ENCODE measurements around the gene PDIA5. TPM values are rescaled to one million over a fixed set of nuclear protein-coding genes. Genes with fewer than 3 reads are reported as not detected.

PDIA5 gene
- total and polyA plus RNA-seq, 9 donors, result 11.2 to 58.3 (median 24.3) TPM

- 82 to 83% (median 82%) methylated on average over 10 of the region's 10 CpGs for WGBS, 3 donors
- H3K4me3 ChIP-seq, result no peak overlapping the region
- H3K9me3 ChIP-seq, result no peaks in the 10 kb centered on the region
- no peak for TF ChIP-seq CTCF (IDR thresholded peaks at IDR 0.05)
- no peak for TF ChIP-seq POLR2A (IDR thresholded peaks at IDR 0.05)
- TF ChIP-seq EP300 (IDR thresholded peaks at IDR 0.05), result no peak
- H3K27me3 ChIP-seq, result no peaks in the 10 kb centered on the region
- intact Hi-C loops (cut with DNase I), result no loop called here
- peak overlapping the region in 1 of 2 donors; percentile 34 for H3K27ac ChIP-seq
- DNase-seq, result no peak
- H3K4me1 ChIP-seq (ENCODE audit: insufficient read depth), result peaks cover 38% of the 10 kb centered on the region
- no peaks in the 10 kb centered on the region for H3K36me3 ChIP-seq
These were observed 15.7 kb downstream of the PDIA5 start for GRCh38 chr3:123082370-123083065.

- Histone ChIP-seq H3K27ac (peak overlapping the region in 1 of 2 donors; percentile 61), H3K4me3 (no peak overlapping the region), H3K9me3 (no peaks in the 10 kb centered on the region), H3K36me3 (no peaks in the 10 kb centered on the region), H3K4me1 (ENCODE audit: insufficient read depth) (peaks cover 40% of the 10 kb centered on the region), H3K27me3 (no peaks in the 10 kb centered on the region)
- WGBS, 3 donors, result 22 to 32% (median 27%) methylated on average over 8 of the region's 8 CpGs
- TF ChIP-seq EP300 (IDR thresholded peaks at IDR 0.05), result no peak
- TF ChIP-seq CTCF (IDR thresholded peaks at IDR 0.05), result no peak
- TF ChIP-seq POLR2A (IDR thresholded peaks at IDR 0.05), result no peak
- no peak for DNase-seq
- intact Hi-C loops (cut with DNase I), result no loop called here
These were observed 16.7 kb downstream of the PDIA5 start for GRCh38 chr3:123083383-123084124.

- 27 to 36% (median 29%) methylated on average over 6 of the region's 6 CpGs for WGBS, 3 donors
- intact Hi-C loops (cut with DNase I), result no loop called here
- Histone ChIP-seq H3K27ac (peak overlapping the region in 1 of 2 donors; percentile 61), H3K4me1 (ENCODE audit: insufficient read depth) (peaks cover 43% of the 10 kb centered on the region), H3K4me3 (no peak overlapping the region), H3K27me3 (no peaks in the 10 kb centered on the region), H3K9me3 (no peaks in the 10 kb centered on the region), H3K36me3 (no peaks in the 10 kb centered on the region)
- peak in 2 of 5 donors; percentile 48 to 55 for DNase-seq
- no peak for TF ChIP-seq CTCF (IDR thresholded peaks at IDR 0.05)
- TF ChIP-seq EP300 (IDR thresholded peaks at IDR 0.05), result no peak
- TF ChIP-seq POLR2A (IDR thresholded peaks at IDR 0.05), result no peak
These were observed 17.4 kb downstream of the PDIA5 start for GRCh38 chr3:123084192-123084591.

GRCh38 chr3:123084738-123085237 lies 18.0 kb downstream of the PDIA5 start:
- intact Hi-C loops (cut with DNase I), result no loop called here
- Histone ChIP-seq H3K27ac (peak overlapping the region; percentile 9 to 61), H3K36me3 (no peaks in the 10 kb centered on the region), H3K27me3 (no peaks in the 10 kb centered on the region), H3K9me3 (no peaks in the 10 kb centered on the region), H3K4me3 (no peak overlapping the region), H3K4me1 (ENCODE audit: insufficient read depth) (peaks cover 48% of the 10 kb centered on the region)
- TF ChIP-seq CTCF (IDR thresholded peaks at IDR 0.05), result no peak
- TF ChIP-seq POLR2A (IDR thresholded peaks at IDR 0.05), result no peak
- no peak for TF ChIP-seq EP300 (IDR thresholded peaks at IDR 0.05)
- peak in 2 of 5 donors; percentile 55 to 73 for DNase-seq
- WGBS, 3 donors, result 25 to 27% (median 26%) methylated on average over 6 of the region's 6 CpGs
